ENCODE data around the gene CERK.
"Not testable (repeated sequence)": the region's sequence is repeated elsewhere in the genome, so short reads cannot be mapped to it uniquely, and the experiment has no call there.

The CERK gene

DNA sequence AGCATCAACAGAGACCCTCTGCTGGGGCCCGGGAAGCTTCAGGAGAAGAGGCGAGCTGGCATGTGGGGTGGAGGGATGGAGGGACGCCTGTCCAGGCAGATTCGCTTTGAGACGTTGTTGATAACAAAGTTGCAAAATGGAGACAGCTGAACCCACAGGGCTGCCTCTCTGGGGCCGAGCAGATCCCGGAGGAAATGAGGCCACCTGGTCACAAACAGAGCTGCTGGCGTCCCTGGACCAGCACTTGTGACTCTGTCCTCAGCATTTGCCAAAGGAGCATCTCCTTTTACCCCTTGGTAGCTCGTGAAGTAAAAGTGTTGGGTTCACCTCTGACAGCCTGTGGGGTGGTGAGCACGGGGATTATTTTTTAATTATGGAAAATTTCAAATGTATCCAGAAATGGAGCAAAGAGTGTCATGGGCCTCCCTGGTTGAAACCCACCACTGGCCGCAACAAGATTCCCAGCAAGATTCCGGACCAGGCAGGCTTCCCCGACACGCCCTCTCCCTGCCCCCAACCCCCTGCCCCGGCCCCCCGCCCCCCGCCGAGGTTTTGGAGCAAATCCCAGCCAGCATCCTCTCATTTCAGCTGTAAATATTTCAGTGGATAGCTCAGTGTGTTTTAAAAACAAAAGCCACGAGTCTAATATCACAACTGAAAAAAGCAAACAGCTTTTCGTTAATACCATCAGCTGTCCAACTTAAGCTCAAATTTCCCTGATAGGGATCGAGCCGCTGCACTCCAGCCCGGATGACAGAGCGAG, 97.6 kb downstream of the CERK start:
- no peak for DNase-seq

DNA sequence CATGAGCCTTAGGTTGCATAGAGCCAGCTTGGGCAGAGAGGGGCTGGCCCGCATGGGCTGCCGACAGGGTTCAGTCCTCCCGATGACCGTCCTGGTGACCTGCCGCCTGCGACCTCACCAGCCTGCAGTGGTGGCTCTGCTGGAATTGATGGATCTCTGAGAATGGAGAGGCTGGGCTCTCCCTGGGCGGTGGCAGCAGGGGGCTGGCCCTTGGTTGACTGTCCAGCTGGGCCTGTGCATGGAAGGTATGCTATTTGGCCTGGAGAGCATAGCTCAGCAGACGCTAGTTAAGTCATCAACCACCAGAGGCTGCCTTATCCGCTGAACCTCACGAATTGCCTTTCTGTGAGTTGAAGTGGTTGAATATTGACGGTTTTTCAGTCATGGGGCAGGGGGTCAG, 98.2 kb downstream of the CERK start:
- no peak for DNase-seq

DNA sequence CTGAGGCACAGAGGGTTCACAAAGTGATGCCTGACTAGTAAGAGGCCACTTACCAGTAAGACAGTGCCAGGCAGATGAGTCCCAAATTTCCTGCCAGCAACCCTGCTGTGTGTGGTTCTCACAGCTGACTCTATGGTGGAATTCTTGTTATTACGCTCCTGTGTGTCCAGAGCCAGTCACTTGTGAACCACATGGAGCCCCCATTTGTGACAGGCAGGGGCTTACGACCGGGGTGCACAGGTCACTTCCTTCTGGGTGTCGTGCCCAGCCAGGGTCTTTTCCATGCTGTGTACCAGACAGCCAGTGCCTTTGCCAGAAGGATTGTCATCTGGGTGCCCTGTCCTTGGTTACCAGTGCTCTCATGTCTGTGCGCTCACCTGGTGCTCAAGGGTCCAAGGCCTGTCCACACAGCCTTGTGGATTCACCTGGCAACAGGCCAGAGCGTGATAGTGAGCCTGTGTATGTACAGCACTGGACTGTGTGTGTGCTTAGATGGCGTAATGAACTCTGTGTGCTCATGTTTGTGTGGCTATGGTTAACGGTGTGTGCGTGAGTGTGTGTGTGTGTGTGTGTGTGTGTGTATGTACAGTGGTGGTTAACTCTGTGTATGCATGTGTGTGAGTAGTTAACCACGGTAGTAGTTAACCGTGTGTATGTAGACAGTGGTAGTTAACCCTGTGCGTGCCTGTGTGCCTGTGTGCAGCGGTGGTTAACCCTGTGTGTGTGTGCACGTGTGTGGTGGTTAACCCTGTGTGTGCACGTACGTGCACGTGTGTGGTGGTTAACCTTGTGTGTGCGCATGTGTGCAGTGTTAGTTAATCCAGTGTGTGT, 99.2 kb downstream of the CERK start:
- DNase-seq = peak; percentile 28

- no peak for DNase-seq
Observed at GRCh38 chr22:46637711-46638600, 100.1 kb downstream of the CERK start.

DNA sequence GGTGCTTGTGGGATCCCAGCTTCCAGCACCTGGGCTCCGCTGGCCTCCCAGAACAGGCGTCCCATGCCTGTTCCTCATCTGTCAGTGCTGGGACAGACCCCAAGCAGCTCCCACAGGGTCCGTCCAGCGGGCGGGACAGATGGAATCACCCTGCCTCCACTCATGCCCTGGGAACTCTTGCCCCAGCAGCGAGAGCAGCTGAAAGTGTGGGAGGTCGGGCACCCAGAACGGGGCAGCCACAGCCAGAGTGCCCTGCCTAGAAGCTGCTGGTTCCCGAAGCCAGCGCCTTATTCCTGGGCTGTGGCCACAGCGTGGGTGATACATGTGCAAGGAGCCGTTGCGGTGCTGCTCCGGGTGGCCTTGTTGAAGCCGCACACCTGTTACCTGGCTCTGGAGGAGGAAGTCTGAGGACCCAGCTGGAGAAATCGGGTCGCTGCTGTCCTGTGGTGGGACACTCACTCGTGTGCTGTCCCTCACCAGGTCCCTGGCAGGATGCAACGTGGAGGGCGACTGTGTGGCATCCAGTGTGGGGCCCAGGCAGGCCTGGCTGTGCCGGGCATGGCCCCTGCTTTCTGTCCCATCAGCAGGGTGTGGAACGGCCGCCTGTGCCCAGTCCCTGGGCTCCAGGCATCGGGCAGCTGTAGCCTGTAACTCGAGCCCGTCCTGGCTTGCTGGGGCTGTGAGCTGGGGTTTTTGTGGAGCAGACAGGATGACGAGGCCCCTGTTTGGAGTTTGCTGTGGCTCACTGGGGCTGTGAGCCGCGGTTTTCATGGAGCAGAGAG, 101.6 kb downstream of the CERK start:
- DNase-seq = no peak

GRCh38 chr22:46635756-46636155, 102.3 kb downstream of the CERK start:
- no peak for DNase-seq

GRCh38 chr22:46634973-46635685, 102.9 kb downstream of the CERK start:
- DNase-seq = not testable (repeated sequence)
